Prostate gland (tissue), 2 donors: ENCODE results near the gene PPP1R37. TPM values are rescaled to one million over a fixed set of nuclear protein-coding genes. Genes with fewer than 3 reads are reported as not detected.
A peak's percentile ranks its signal among the peaks of the same experiment; 100 is the strongest.

Experiments
- DNase-seq: peaks from one replicate; pipeline ENCODE4 v3.0.0-alpha.2; 2019; ENCODE audit warnings: low spot score
- H3K27ac ChIP-seq, 2 donors: fragments of 200-600 bp; sonication (generic); 2 replicates each; pipeline ENCODE4 v1.5.1; 2017 to 2019
- H3K27me3 ChIP-seq: fragments of 200-600 bp; sonication (generic); replicated peaks from 2 replicates; pipeline ENCODE4 v1.5.1; 2019; ENCODE audit not compliant: insufficient read depth
- H3K36me3 ChIP-seq, 2 donors: fragments of 200-600 bp; sonication (generic); 1 replicate in 1 of 2; 2 replicates in 1 of 2; pipeline versions ENCODE4 v1.5.1 to v1.8.1; 2017 to 2019
- H3K4me1 ChIP-seq: fragments of 200-600 bp; sonication (generic); replicated peaks from 2 replicates; pipeline ENCODE4 v1.5.1; 2019
- H3K4me3 ChIP-seq, 2 donors: fragments of 200-600 bp; sonication (generic); 2 replicates each; pipeline ENCODE4 v1.5.1; 2017 to 2019
- H3K9me3 ChIP-seq: fragments of 200-600 bp; sonication (generic); 2 replicates; pipeline ENCODE4 v1.5.1; 2017
- POLR2A ChIP-seq: fragments of 450-650 bp; IDR thresholded peaks from one replicate; pipeline ENCODE4 v1.6.1; 2016; ENCODE audit warnings: antibody characterized with exemption, mild to moderate bottlenecking
- POLR2AphosphoS5 ChIP-seq: sonication (generic); formaldehyde crosslinking; IDR thresholded peaks from one replicate; pipeline ENCODE4 v1.6.1; 2017; ENCODE audit warnings: antibody characterized with exemption
- WGBS: methylation state at CpG from one replicate; pipeline ENCODE4 v1.1.5; 2018; 5-methylcytosine and 5-hydroxymethylcytosine counted together
- intact Hi-C: fragments of 100-400 bp; cut with DNase I; formaldehyde crosslinking; loops from one replicate; pipeline ENCODE4 v1.14.2; 2022
- total RNA-seq, 2 donors: library from RNA; depleted of rRNA; stranded (reverse); fragments of >200 nt; gene quantifications; one replicate each; pipeline ENCODE4 v1.1.0, GENCODE V29; 2016
- TF ChIP-seq, protein P1 (sequence below), 4 experiments: fragments of 200-600 bp in 2 of 4; fragments of 450-650 bp in 2 of 4; sonication (generic) in 2 of 4; IDR thresholded peaks; 1 replicate in 3 of 4; 2 replicates in 1 of 4; pipeline ENCODE4 v1.5.1; 2016 to 2019; ENCODE audit warnings: antibody characterized with exemption in 4 of 4, mild to moderate bottlenecking in 2 of 4, moderate library complexity in 2 of 4

Gene PPP1R37
- total RNA-seq, 2 donors from 2014 or later = 50.1 to 90.3 TPM

DNA sequence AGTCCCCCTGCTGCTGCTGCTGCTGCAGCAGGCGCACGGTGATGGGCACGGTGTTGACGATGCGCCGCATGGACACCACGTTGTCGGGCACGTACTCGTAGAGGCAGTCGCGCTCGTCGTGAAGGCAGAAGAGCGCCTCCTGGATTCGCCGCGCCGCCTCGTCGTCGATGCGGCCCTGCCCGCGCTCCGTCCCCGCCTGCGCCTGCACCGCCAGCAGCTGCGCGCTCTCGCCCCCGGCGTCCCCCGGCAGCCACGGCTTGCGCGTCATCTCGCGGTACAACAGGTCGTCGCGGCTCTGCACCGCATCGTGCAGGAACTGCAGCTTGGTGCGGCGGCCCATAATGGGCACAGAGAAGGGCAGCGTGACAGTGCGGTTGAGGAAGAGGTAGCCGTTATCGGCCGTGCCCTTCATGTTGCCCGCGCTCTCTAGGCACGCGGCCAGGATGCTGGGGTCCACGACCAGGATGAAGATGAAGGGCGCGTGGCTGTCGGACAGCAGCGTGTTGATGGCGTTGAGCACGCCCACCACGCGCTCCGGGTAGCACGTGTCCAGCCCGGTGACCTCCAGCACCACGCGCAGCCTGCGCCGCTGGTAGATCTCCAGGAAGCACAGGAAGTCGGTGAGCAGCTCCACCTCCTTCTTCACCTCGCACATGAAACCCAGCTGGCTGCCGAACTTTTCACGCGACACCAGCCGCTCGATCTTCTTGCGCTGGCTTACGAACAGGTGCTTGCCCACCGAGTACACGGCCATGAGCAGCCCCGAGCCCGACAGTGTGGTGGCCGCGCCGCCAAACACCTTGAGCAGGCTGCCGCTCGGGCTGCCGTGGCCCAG is 59.7 kb downstream of the PPP1R37 start:
- no peaks in the 10 kb centered on the region for H3K36me3 ChIP-seq
- no peaks in the 10 kb centered on the region for H3K9me3 ChIP-seq
- no peak overlapping the region for H3K27ac ChIP-seq
- H3K4me1 ChIP-seq = peaks cover 19% of the 10 kb centered on the region
- WGBS = 8% methylated on average over 89 of the region's 91 CpGs
- H3K27me3 ChIP-seq = peaks cover 2% of the 10 kb centered on the region
- TF ChIP-seq POLR2AphosphoS5 = peak; percentile 7
- TF ChIP-seq POLR2A = no peak
- DNase-seq = peak; percentile 14
- intact Hi-C loops = no loop called here
- peak overlapping the region in 1 of 2 donors; percentile 16 for H3K4me3 ChIP-seq

DNA sequence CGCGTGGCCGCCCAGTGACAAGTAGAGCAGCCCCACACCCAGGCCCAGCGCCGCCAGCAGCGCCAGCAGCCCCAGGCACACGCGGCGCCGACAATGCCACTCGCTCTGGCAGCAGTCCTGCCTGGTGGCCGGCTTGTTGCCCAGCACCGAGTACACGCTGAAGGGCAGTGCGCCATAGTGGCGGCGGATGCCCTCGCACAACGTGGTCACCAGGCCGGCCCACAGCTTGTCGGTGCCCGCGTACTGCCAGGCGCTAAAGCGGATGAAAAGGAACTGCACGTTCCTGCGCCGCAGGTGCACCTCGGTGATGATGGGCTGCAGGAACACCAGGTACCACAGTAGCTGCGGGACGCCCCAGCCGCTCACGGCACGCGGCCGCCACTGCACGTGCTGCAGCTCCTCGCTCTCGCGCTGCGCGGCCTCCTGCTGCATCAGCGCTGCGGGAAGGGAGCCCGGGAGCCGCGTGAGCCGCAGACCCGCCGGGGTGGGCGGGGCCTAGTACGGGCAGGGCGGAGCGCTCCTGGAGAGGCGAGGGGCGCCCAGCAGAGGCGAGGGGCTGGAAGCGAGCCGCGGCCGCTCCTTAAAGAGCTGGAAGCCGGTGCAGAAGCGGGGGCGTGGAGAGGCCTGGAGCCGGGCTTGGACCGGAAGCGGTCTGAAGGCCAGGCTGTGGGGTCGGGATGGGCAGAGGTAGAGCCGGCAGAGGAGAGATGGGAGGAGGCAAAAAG is 60.5 kb downstream of the PPP1R37 start:
- WGBS = 10% methylated on average over 58 of the region's 69 CpGs
- TF ChIP-seq, protein P1, sequence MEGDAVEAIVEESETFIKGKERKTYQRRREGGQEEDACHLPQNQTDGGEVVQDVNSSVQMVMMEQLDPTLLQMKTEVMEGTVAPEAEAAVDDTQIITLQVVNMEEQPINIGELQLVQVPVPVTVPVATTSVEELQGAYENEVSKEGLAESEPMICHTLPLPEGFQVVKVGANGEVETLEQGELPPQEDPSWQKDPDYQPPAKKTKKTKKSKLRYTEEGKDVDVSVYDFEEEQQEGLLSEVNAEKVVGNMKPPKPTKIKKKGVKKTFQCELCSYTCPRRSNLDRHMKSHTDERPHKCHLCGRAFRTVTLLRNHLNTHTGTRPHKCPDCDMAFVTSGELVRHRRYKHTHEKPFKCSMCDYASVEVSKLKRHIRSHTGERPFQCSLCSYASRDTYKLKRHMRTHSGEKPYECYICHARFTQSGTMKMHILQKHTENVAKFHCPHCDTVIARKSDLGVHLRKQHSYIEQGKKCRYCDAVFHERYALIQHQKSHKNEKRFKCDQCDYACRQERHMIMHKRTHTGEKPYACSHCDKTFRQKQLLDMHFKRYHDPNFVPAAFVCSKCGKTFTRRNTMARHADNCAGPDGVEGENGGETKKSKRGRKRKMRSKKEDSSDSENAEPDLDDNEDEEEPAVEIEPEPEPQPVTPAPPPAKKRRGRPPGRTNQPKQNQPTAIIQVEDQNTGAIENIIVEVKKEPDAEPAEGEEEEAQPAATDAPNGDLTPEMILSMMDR (IDR thresholded peaks at IDR 0.05) = no peak
- no peak for TF ChIP-seq POLR2AphosphoS5
- no peak for TF ChIP-seq POLR2A
- DNase-seq = no peak
- intact Hi-C loops = no loop called here
- Histone ChIP-seq H3K27me3 (peaks cover 2% of the 10 kb centered on the region), H3K36me3 (no peaks in the 10 kb centered on the region), H3K9me3 (no peaks in the 10 kb centered on the region), H3K4me3 (peak overlapping the region in 1 of 2 donors; percentile 16), H3K27ac (no peak overlapping the region), H3K4me1 (peaks cover 19% of the 10 kb centered on the region)

DNA sequence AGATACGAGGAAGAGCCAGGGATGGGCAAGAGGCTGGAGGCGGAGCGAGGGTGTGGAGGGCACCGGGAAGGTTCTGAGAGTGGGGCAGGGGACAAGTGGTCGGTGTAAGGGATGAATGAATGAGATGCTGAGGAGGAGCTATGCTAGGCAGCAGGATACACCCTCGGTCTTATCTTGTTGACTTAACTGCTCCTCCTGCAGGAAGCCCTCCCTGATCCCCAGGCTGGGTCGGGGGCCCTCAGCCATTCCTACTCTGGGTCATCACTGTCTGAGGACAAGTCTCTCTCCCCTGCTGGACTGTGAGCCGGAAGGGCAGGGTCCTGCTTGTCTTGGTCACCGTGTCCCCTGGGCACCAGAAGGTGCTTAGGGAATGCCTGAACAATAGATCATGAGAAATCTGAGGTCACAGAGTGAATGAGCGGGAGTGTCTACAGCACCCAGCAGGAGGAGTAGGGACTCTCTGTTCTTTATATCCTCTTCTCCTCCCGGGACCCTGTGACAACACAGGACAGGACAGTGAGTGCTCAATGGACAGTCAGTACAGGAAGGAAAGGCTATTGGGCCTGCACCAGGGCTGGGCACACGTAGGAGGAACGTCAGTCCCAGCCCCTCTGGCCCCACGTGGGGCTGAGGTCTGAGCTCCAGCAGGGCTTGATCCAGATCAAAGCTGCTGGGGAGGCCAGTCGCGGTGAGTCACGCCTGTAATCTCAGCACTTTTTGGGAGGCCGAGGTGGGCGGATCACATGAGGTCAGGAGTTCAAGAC is 61.3 kb downstream of the PPP1R37 start:
- Histone ChIP-seq H3K27me3 (peaks cover 2% of the 10 kb centered on the region), H3K4me3 (peak overlapping the region in 1 of 2 donors; percentile 16), H3K9me3 (no peaks in the 10 kb centered on the region), H3K27ac (no peak overlapping the region), H3K36me3 (no peaks in the 10 kb centered on the region), H3K4me1 (peaks cover 19% of the 10 kb centered on the region)
- intact Hi-C loops = no loop called here
- 61% methylated on average over 18 of the region's 19 CpGs for WGBS
- no peak for TF ChIP-seq POLR2AphosphoS5
- TF ChIP-seq POLR2A = no peak
- TF ChIP-seq, protein P1 (IDR thresholded peaks at IDR 0.05) = no peak
- DNase-seq = no peak

DNA sequence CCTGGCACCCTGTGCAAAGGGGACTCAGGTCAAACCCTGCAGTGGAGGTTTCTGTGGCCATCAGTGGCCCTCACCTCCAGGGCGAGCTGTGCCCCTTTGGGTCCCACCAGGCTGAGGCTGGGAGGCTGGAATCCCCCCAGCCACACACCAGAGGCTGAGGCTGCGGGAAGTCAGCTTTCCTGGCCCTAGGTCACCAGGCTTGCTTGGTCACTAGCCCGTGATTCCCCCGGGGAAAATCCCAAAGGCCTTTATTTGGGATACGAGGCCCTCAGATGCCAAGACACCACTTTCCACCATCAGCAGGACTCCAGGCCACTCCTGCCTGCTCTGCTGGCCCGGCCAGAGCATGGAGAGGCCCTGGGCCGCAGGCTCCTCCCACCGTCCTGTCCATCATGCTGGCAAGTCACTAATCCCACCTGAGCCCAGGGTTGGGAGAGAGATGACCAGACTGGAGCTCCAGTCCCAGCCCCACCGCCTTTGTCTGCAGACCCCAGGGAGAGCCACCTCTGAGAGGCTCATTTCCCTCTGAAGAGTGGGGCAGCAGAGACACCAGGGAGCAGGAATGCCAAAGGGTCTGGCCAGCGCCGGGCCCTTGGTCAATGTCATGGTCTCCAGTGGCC is 63.1 kb downstream of the PPP1R37 start:
- 79% methylated on average over 11 of the region's 11 CpGs for WGBS
- TF ChIP-seq POLR2A (no peak), POLR2AphosphoS5 (no peak)
- TF ChIP-seq, protein P1 (IDR thresholded peaks at IDR 0.05) = no peak
- intact Hi-C loops = no loop called here
- no peak overlapping the region for H3K27ac ChIP-seq
- no peak overlapping the region for H3K4me3 ChIP-seq
- peaks cover 22% of the 10 kb centered on the region for H3K4me1 ChIP-seq
- H3K27me3 ChIP-seq = peaks cover 2% of the 10 kb centered on the region
- DNase-seq = no peak
- no peaks in the 10 kb centered on the region for H3K9me3 ChIP-seq
- H3K36me3 ChIP-seq = no peaks in the 10 kb centered on the region
